Spleen (tissue), 11 donors: ENCODE data around the gene PHC2. TPM values are rescaled to one million over a fixed set of nuclear protein-coding genes. Genes with fewer than 3 reads are reported as not detected.
A peak's percentile ranks its signal among the peaks of the same experiment; 100 is the strongest.

Experiments
- DNase-seq: peaks from one replicate; pipeline ENCODE4 v3.0.0-alpha.2; 2020
- H3K27ac ChIP-seq, 8 donors: fragments of 200-600 bp; sonication (generic) in 7 of 8; 1 replicate in 4 of 8; 2 replicates in 4 of 8; pipeline versions ENCODE4 v1.5.0 to v1.8.0; 2016 to 2021; ENCODE audit warnings: inconsistent platforms in 4 of 8, mild to moderate bottlenecking in 4 of 8, moderate library complexity in 1 of 8
- H3K27me3 ChIP-seq, 7 donors: fragments of 200-600 bp; sonication (generic) in 6 of 7; replicated peaks in 1 of 7; 1 replicate in 4 of 7; 2 replicates in 3 of 7; pipeline versions ENCODE4 v1.5.0 to v1.8.0; 2016 to 2021; ENCODE audit warnings: inconsistent platforms in 3 of 7, mild to moderate bottlenecking in 1 of 7
- H3K36me3 ChIP-seq, 6 donors: fragments of 200-600 bp; sonication (generic) in 5 of 6; 1 replicate in 4 of 6; 2 replicates in 2 of 6; pipeline versions ENCODE4 v1.5.0 to v1.8.0; 2016 to 2021; ENCODE audit warnings: inconsistent platforms in 2 of 6
- H3K4me1 ChIP-seq, 6 donors: fragments of 200-600 bp; sonication (generic) in 5 of 6; 1 replicate in 3 of 6; 2 replicates in 3 of 6; pipeline versions ENCODE4 v1.5.0 to v1.8.0; 2016 to 2021; ENCODE audit warnings: inconsistent platforms in 3 of 6
- H3K4me3 ChIP-seq, 8 donors: fragments of 200-600 bp; sonication (generic) in 7 of 8; 1 replicate in 4 of 8; 2 replicates in 4 of 8; pipeline versions ENCODE4 v1.5.0 to v1.8.0; 2016 to 2021; ENCODE audit warnings: inconsistent platforms in 4 of 8, mild to moderate bottlenecking in 4 of 8, moderate library complexity in 2 of 8
- H3K9me3 ChIP-seq, 8 donors: fragments of 200-600 bp; sonication (generic) in 7 of 8; 1 replicate in 4 of 8; 2 replicates in 4 of 8; pipeline versions ENCODE4 v1.5.0 to v1.8.0; 2016 to 2021; ENCODE audit warnings: inconsistent platforms in 4 of 8
- POLR2A ChIP-seq, 3 donors: fragments of 450-650 bp; IDR thresholded peaks; one replicate each; pipeline ENCODE4 v1.5.1; 2017; ENCODE audit warnings: antibody characterized with exemption in 3 of 3, mild to moderate bottlenecking in 1 of 3
- POLR2AphosphoS5 ChIP-seq, 3 donors: sonication (generic); formaldehyde crosslinking; IDR thresholded peaks; one replicate each; pipeline ENCODE4 v1.5.1; 2017; ENCODE audit warnings: antibody characterized with exemption in 3 of 3
- WGBS, 5 donors: extraction: QIAGEN DNeasy Blood & Tissue Kit in 3 of 5; methylation state at CpG; one replicate each; pipeline versions ENCODE4 v1.1.5 to v1.1.7; 2013 to 2018; 5-methylcytosine and 5-hydroxymethylcytosine counted together
- intact Hi-C: fragments of 100-400 bp; cut with DNase I; formaldehyde crosslinking; loops from one replicate; pipeline ENCODE4 v1.15.0; 2023; ENCODE audit warnings: low total_unique reads
- polyA plus RNA-seq, 3 donors: library from polyadenylated mRNA; stranded (reverse); fragments of 200-250 nt; gene quantifications; one replicate each; pipeline ENCODE4 v1.2.1, GENCODE V29; 2013
- total RNA-seq, 7 donors: library from RNA; depleted of rRNA in 3 of 7; stranded (reverse); fragments of >200 nt in 3 of 7; fragmentation: NEBNext Ultra II Directional in 4 of 7; extraction: Animal tissue kit (Norgen Biotek cat#: 25700) in 4 of 7; gene quantifications; one replicate each; pipeline versions ENCODE4 v1.1.0 to v1.2.1, GENCODE V29; 2016 to 2021
- TF ChIP-seq, protein P1 (sequence below), 11 experiments: fragments of 200-600 bp in 7 of 11; fragments of 450-650 bp in 4 of 11; sonication (generic) in 4 of 11; IDR thresholded peaks in 8 of 11; conservative IDR thresholded peaks in 3 of 11; 1 replicate in 7 of 11; 2 replicates in 4 of 11; pipeline versions ENCODE4 v1.4.0 to v1.8.0; 2016 to 2021; ENCODE audit warnings: antibody characterized with exemption in 11 of 11, inconsistent platforms in 4 of 11, mild to moderate bottlenecking in 1 of 11
- donor health status: healthy with polysubstance abuse.
- donor health status: DM: no; HTN: no; CAD: no; lungs with moderate emphysema.
- donor health status: DM: no; HTN: no; CAD: no.
- donor health status: Bipolar disorder and iron deficiency.
- donor health status: healthy.
- donor health status: DM: no; HTN: no; CAD: no.
- donor health status: DM: yes; HTN: yes; CAD: no.

Gene PHC2
- total and polyA plus RNA-seq, 10 donors, result 51.1 to 272 (median 136) TPM

DNA sequence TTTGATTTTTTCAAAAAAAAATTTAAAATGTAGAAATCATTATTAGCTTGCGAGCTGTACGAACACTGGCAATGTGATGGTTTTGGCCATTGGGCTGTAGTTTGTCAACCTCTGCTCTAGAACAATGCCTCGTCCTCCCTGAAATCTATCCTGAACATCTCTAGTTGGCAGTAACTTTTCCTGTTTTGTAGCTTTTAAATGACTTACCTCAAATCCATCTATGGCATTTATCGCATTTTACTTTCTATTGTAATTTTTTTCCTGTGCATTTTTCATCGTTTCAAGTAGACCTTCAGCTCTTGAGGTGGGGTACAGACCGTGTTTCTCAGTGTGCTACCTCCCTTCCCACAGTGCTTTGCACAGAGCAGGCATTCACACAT lies 79.6 kb downstream of the PHC2 start:
- no peak for TF ChIP-seq POLR2AphosphoS5 (IDR thresholded peaks at IDR 0.05)
- TF ChIP-seq, protein P1, sequence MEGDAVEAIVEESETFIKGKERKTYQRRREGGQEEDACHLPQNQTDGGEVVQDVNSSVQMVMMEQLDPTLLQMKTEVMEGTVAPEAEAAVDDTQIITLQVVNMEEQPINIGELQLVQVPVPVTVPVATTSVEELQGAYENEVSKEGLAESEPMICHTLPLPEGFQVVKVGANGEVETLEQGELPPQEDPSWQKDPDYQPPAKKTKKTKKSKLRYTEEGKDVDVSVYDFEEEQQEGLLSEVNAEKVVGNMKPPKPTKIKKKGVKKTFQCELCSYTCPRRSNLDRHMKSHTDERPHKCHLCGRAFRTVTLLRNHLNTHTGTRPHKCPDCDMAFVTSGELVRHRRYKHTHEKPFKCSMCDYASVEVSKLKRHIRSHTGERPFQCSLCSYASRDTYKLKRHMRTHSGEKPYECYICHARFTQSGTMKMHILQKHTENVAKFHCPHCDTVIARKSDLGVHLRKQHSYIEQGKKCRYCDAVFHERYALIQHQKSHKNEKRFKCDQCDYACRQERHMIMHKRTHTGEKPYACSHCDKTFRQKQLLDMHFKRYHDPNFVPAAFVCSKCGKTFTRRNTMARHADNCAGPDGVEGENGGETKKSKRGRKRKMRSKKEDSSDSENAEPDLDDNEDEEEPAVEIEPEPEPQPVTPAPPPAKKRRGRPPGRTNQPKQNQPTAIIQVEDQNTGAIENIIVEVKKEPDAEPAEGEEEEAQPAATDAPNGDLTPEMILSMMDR (IDR thresholded peaks at IDR 0.05 in 8 of 11, conservative IDR thresholded peaks at IDR 0.05 in 3 of 11), result no peak
- TF ChIP-seq POLR2A (IDR thresholded peaks at IDR 0.05), result no peak
- Histone ChIP-seq H3K9me3 (no peaks in the 10 kb centered on the region), H3K4me1 (peaks cover 10 to 44% (median 35%) of the 10 kb centered on the region in 6 donors), H3K27me3 (no peaks in the 10 kb centered on the region), H3K36me3 (peaks cover 0 to 25% (median 6%) of the 10 kb centered on the region in 6 donors), H3K27ac (peak overlapping the region in 2 of 8 donors; percentile 98 to 99), H3K4me3 (no peak overlapping the region)
- 94 to 97% (median 96%) methylated on average over 6 of the region's 6 CpGs for WGBS, 5 donors
- no peak for DNase-seq
- intact Hi-C loops, result no loop called here

- Histone ChIP-seq H3K9me3 (no peaks in the 10 kb centered on the region), H3K4me1 (peaks cover 14 to 50% (median 41%) of the 10 kb centered on the region in 6 donors), H3K27me3 (no peaks in the 10 kb centered on the region), H3K36me3 (peaks cover 0 to 30% (median 6%) of the 10 kb centered on the region in 6 donors), H3K4me3 (peak overlapping the region; percentile 31 to 93 (median 56)), H3K27ac (peak overlapping the region; percentile 65 to 99 (median 92))
- TF ChIP-seq POLR2A (IDR thresholded peaks at IDR 0.05) (no peak), POLR2AphosphoS5 (IDR thresholded peaks at IDR 0.05) (no peak)
- TF ChIP-seq, protein P1 (IDR thresholded peaks at IDR 0.05 in 8 of 11, conservative IDR thresholded peaks at IDR 0.05 in 3 of 11), result no peak
- 34 to 46% (median 38%) methylated on average over 6 of the region's 6 CpGs for WGBS, 5 donors
- no peak for DNase-seq
- intact Hi-C loops, result no loop called here
Measured at GRCh38 chr1:33350611-33351280, 80.1 kb downstream of the PHC2 start.

- 0 to 2% (median 1%) methylated on average over 58 to 104 of the region's 104 CpGs for WGBS, 5 donors
- DNase-seq, result peak; percentile 97
- intact Hi-C loops, result no loop called here
- Histone ChIP-seq H3K27ac (peak overlapping the region; percentile 65 to 99 (median 98)), H3K36me3 (peaks cover 0 to 35% (median 6%) of the 10 kb centered on the region in 6 donors), H3K4me1 (peaks cover 22 to 57% (median 48%) of the 10 kb centered on the region in 6 donors), H3K27me3 (no peaks in the 10 kb centered on the region), H3K9me3 (no peaks in the 10 kb centered on the region), H3K4me3 (peak overlapping the region; percentile 31 to 93 (median 59))
- TF ChIP-seq POLR2AphosphoS5 (IDR thresholded peaks at IDR 0.05), result peak; percentile 75 to 92 (median 83)
- TF ChIP-seq POLR2A (IDR thresholded peaks at IDR 0.05), result no peak
Measured at GRCh38 chr1:33349778-33350610, 80.9 kb downstream of the PHC2 start.

- Histone ChIP-seq H3K36me3 (peaks cover 0 to 35% (median under 1%) of the 10 kb centered on the region in 6 donors), H3K9me3 (no peaks in the 10 kb centered on the region), H3K27ac (peak overlapping the region; percentile 92 to 99 (median 98)), H3K27me3 (no peaks in the 10 kb centered on the region), H3K4me3 (peak overlapping the region; percentile 67 to 93 (median 82)), H3K4me1 (peaks cover 22 to 65% (median 53%) of the 10 kb centered on the region in 6 donors)
- TF ChIP-seq POLR2AphosphoS5 (IDR thresholded peaks at IDR 0.05), result peak; percentile 19 to 65 (median 57)
- TF ChIP-seq POLR2A (IDR thresholded peaks at IDR 0.05), result no peak
- DNase-seq, result peak; percentile 93
- intact Hi-C loops, result no loop called here
- 0 to 1% (median 0%) methylated on average over 18 to 78 of the region's 78 CpGs for WGBS, 5 donors
Measured at GRCh38 chr1:33349081-33349759, 81.7 kb downstream of the PHC2 start.
